Stimulated activated CD4-positive, alpha-beta T cell treated with anti-CD3 and anti-CD28 coated beads, Interleukin-2, amount 100 ng/mL, for 48 hours (primary cell): Measurements from ENCODE around the gene ALG14.
"Not testable (repeated sequence)": the region's sequence is repeated elsewhere in the genome, so short reads cannot be mapped to it uniquely, and the experiment has no call there.

Experiments used
- DNase-seq, 2 donors: peaks; one replicate each; pipeline ENCODE4 v3.0.0-alpha.2; 2020

ALG14 gene

DNA sequence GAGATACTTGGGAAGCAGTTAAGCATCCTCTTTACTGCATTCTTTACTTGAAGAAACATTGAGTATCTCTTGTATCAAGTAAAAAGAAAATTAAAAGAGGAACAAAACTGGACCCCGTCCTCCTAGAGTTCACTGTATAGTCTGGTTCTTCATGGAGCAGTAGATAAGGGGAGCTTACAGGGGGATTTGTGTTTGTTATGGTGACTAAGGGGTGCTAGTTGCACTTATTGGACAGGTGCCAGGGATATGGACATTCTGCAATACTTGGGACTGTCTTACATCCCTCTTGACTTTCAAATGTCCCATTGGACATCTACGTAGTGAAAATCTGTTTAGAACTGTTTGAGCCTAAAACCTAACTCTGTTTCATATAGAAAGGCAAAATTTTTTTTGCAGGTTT is 67.2 kb downstream of the ALG14 start:
- no peak for DNase-seq

DNA sequence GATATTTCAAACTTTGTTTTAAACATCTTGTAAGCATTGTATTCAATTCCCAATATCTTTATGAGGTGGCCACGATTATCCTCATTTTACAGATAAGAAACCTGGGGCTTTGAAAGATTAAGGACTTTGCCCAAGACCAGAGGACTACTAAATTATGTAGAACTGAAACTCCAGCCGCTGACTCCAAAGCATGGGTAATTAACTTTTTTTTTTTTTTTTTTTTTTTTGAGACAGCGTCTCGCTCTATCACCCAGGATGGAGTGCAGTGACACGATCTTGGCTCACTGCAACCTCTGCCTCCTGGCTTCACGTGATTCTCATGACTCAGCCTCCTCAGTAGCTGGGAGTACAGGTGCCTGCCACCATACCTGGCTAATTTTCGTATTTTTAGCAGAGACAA is 68.7 kb downstream of the ALG14 start:
- DNase-seq: no peak

DNA sequence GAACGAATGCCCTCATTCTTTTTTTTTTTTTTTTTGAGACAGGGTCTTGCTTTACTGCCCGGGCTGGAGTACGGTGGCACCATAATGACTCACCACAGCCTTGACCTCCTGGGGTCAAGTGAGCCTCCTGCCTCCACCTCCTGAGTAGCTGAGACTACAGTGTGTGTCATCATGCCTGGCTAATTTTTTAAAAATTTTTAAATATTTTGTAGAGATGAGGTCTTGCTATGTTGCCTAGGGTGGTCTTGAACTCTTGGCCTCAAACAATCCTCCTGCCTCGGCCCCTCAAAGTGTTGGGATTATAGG is 69.4 kb downstream of the ALG14 start:
- no peak for DNase-seq

DNA sequence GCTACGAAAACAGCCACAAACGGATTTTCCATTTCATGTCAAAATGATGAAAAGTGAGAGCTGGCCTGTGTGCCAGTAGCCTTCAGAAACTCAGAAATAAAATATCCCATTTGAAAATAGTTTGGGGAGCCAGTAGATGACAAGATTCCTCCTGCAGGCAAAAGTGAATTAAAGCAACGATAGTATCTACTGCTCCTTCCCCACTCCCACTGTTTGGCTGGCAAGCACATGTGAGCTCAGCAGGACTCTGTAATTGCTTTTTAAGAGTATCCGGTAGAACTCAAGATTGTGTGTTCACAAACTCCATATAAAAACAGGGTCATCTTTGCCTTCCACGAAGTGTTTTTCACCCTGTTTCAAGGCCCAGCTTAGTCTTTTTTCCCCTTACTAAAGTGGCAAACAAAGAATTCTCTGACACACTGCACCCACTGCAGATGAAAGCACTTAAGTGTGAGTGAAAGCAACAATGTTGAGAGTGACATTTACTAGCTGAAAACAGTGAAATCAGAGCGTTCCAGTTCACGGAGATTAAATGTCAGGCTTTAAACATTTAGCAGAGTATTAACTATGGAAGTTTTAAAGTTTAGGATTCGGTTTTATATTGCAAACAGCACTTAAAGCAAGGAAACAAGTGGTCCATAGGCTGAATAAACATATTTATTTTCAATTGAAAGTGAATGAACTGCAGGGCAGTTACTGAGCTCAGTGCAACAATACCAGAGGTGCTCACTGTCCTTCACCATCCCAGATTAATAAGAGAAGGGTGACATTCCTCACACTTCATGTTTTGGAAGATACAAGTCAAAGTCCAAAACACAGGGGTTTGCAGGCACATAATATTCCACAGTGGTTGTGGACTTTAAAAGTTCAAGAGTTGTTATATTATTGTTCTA is 70.0 kb downstream of the ALG14 start:
- DNase-seq: no peak

DNA sequence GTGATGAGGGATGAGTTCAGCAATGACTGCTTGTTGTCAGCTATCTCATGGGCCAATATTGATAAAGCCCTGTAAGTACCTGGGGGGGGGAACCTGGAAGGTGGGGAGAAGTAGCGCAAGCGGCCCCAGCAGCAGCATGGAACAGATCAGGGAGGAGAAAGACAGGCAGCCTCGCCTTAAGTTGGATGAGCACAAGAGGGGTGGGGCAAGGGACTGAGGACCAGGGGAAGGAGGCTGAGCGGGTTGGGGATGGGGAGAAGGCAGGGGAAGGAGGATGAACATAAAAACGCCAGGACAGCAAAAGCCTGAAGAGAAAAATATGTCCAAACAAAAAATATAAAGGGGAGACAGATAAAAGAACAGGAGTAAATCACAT is 70.6 kb downstream of the ALG14 start:
- DNase-seq: no peak

DNA sequence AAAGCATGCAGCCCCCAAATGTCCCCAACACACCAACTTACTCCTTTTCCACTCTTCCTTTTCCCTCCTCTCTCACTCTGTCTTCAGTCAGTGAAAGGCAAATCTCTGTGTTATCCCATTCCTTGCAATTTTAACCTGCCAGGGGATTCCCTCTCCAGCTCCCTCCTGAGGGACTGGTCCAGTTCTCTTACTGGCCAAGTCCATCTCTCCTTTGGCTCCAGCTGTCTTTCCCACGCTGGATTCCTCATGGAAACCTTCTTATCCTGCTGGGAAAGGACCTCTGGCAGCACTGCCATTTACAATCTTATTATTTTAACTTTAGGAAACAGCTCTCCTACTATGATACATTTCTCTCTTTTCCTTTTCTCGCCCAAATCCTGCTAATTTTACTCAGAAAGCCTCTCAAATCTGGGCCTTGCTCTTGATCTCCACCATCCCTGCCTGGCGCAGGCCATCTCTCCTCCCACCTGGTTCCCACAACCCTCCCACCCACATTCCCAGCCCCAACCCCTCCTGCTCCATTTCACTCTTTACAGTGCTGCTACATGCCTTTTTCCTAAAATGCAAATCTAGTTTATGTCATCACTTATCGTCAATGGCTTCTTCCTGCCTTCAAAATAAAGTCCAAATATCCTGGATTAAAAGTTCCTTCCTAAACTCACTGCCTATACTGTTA is 73.2 kb downstream of the ALG14 start:
- no peak for DNase-seq

DNA sequence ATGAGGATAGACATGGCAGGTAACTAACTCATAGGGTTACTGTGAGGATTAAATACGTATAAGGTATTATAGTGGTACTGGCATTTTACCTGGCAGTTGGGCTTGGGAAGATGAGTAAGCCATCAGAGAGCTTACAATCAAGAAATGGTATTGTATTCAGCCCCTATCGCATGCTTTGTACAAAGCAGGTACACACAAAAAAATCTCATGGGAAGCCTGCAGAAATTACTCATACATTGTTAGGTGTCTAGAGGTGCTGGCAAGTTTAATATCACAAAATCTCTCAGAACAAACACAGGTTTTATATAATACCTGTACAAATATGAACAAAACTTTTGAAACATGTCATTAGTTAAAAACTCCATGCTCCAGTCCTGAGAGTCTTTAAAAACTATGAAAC is 74.0 kb downstream of the ALG14 start:
- DNase-seq: no peak

DNA sequence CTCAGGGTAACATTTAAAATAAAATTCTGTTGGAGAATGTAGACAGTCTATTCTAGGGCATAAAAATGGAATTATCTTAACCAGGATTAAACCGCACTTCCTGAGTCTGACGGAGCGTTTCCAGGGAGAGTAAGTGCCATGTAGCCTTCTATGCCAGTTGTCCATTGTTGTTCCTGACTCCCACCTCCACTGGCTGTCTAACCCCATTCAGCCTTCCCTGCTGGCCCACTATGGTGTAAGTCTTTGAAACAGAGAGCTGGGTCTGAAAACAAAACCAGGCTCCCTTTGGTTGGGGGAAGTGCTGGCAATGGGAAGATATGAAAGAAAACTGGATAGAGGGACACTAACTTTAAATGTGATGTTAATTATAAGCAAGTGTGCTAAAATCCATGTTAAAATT is 74.6 kb downstream of the ALG14 start:
- no peak for DNase-seq

- DNase-seq: not testable (repeated sequence)
These were observed 77.2 kb downstream of the ALG14 start for GRCh38 chr1:94995536-94995935.

DNA sequence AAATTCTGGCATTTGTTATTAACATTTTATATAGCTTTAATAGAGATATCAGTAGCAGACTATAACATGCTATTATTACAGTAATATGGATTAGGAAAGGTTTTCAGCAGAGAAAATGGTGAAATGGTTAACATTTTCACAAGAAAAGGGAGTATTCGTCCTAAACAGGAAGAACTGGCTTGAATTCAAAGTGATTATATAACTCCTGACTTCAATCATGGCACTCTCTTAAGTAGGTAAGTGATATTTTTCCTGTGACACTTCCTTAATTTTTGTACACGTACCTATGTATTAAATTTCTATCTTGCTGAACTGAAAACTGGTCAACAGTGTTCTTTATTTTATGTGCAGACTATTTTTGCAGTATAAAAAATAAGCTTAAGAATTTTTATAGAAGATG is 77.9 kb downstream of the ALG14 start:
- DNase-seq: no peak

DNA sequence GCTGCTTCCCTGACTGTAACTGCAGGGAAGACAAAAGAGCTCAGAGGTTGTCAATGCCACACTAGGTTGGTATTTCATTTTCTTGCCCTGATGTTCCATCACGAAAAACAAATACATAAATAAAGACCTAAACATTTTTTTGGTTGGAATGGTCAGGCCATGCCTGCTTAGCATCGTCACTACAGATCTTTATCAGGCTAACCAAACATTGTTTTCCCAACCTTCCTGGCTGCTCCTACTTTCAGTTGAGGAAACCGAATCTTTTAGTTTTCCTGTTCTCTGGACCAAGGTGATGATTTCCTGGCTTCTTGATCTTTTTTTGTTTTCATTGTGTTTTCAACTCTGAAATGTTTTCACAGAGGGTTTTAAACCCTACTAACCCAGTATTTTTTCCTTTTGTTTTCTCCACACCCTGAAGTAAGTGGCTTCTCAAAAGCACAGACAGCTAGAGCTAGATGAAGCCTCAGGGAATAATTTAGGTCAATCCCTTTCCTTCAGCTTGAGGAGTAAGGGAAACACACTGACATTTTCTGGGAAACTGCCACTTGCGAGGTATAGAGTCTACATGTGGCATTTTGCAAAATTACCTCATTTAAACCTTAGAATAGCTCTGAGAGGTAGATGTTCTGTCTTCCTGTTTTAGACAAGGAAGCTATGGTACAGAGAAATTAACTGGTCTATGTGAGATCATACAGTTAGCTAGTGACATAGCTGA is 78.7 kb downstream of the ALG14 start:
- DNase-seq: no peak

GRCh38 chr1:94992863-94993563 is 79.7 kb downstream of the ALG14 start:
- no peak for DNase-seq

- no peak for DNase-seq
These were observed 80.6 kb downstream of the ALG14 start for GRCh38 chr1:94992161-94992560.

DNA sequence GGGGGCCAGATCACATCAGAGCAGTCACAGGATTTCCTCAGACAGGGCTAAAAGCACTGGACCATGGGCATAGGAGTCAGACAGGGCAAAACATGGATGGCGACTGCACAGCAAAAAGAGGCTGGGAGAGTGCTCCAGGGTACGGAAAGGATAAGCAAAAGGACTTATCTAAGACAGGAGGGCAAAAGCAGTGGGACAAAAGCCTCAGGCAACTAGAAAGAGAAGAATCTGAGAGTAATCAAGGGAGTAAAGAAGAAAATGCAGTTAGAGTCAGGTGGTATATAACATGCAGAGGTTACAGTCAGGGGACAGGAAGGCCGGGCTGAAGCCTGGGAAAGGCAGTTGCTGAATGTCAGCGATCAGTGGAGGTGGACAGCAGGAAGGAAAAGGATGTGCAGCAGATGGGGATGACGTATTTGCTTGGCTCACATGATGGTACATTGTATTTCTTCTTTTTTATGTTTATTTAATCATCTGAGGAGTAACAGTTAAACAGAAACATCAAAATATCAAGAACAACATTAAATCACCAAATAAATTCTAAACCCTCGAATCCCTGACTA is 82.8 kb downstream of the ALG14 start:
- DNase-seq: no peak

GRCh38 chr1:94989398-94989797 is 83.4 kb downstream of the ALG14 start:
- DNase-seq: no peak

DNA sequence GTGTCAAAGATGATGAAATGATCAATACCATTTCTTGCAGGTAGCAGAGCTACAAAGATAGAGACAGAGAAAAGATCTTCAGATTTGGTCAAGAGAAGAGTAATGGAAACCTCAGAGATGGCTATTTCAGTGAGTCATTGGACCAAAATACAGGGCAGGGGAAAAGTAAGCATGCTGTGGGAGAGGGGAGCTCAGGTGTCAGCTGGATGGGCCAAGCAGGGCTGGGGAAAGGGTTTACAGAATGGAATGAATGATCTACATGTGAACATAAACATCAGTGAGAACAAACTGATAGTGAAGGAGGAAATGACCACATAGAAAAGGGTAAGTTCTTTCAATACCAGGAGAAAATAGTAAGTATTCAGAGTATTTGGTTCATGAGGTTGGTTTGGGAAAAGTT is 84.4 kb downstream of the ALG14 start:
- DNase-seq: no peak

DNA sequence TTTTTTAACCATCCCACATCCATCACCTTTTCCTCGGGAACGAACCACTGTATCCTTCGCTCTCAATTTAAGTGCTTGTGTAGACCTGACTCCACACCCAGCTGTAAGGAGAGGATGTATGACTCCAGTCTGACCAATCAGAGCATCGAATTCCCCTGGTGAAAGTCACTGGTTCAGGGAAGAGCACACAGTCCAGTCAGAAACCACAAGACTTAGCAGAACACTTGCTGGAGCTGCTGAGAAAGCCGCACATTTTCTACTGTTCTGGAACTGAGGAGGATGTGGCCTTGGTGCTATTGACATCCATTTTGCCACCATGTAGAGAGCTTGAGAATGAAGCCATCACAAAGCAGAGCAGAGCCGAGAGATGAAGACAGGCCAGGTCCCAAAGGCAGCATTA is 86.0 kb downstream of the ALG14 start:
- DNase-seq: no peak

DNA sequence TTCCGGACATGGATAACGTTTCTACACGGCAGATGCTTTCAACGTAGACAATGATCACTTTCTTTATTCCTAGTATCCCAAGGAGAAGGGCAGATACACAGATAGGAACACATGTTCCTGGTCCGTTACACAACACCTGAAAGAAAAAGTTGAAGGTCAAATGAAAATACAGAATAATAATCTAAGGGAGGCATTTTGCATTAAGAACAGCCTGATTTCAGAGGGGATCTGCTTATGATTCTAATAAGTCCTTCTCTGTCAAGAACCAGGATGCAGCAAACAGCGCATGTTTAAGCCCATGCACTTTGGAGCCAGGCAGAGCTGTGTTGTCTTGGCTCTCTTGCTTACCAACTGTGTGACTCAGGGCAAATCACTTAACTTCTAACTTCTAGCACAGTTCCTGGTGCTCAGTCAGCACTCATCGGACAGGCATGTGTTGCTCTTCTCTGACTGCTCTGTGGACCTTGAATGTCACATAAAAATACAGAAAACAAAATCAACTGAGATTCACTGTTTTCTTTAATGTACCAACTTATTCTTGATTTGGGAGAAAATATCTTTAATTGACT is 89.5 kb downstream of the ALG14 start:
- DNase-seq: no peak

GRCh38 chr1:94982398-94982797 is 90.4 kb downstream of the ALG14 start:
- no peak for DNase-seq

- no peak for DNase-seq
These were observed 91.2 kb downstream of the ALG14 start for GRCh38 chr1:94981575-94981973.

DNA sequence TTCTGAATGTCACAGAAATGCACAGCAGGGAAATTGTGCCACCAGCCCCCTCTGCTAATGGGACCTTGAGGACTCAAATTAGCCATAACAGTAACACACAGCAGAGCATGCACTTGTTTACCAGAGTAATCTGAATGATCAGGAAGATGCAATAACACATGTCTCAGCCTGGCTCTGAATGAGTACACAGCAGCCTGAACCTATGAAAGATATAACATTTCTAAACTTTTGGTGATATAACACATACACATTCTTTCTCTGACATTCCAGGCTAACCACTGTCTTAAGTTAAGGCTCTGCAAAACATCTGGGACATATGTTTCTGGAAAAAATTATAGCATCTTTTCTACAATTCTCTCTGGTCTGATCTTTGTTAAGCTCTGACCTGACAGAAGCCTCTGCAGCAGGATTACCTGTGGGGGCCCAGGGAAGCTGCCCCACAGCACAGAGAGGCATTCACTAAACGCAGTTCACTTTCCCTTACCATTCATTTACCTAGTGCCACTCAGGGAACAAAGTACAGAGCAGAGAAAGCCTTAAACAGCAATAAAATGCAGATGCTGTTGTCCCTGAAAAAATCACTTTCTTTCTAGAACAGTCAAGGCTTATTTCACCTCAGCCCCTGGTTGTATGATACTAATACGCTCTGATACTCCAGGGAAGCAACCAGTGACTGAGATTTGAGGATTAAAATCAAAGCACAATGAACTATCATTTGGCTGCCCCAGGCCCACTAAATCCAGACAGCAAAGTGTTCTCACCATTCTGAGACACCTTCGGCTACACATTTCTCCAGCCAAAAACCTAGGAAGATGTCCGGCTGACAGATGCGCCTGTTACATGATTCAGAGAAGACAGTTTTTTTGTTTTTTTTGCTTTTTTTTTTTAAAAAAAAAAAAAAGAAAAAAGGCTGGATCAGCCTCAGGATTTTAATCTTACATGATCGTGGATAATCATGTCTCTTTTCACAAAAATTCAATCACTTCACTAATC is 91.9 kb downstream of the ALG14 start:
- no peak for DNase-seq
